A549 treated with AZD2906 at 1 μM for 4 hours (cell line): ENCODE results near the gene ADRA2B. TPM values are rescaled to one million over a fixed set of nuclear protein-coding genes. Genes with fewer than 3 reads are reported as not detected.

Source experiments
- total RNA-seq: library from RNA; stranded (reverse); fragments of 200-300 nt; extraction: Qiagen RNA extraction; gene quantifications from 5 replicates; pipeline ENCODE4 v1.2.3, GENCODE V29; 2022

The ADRA2B gene
- total RNA-seq: 0.14 to 0.18 TPM (median 0.14 TPM) in 5 replicates

DNA sequence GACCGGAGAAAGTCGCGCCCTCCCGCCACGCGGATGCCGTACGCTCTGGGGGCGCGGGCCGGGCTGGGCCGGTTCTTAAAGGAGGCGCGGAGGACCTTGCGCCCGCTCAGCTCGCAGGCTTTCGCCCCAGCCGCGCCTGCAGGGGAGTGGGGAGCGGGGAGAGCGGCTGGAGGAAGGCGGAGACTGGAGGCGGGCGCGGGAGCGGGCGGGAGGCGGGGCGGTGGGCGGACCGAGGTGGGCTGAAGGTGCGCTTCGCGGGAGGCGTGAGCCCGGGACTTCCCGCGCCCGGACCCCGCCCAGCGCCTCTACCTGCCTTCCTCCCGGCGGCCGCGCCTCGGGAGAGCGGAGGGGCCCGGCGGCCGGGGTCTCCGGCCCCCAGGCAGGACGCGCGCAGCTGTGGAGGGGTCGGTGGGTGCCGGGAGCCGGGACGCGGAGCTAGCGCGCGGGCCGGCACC, at the start of gene ADRA2B:
Gene ADRA2B, minus strand, starts transcription at position 148 of the 455 bp plus-strand sequence. CDS start 422 bp downstream, outside the sequence.

DNA sequence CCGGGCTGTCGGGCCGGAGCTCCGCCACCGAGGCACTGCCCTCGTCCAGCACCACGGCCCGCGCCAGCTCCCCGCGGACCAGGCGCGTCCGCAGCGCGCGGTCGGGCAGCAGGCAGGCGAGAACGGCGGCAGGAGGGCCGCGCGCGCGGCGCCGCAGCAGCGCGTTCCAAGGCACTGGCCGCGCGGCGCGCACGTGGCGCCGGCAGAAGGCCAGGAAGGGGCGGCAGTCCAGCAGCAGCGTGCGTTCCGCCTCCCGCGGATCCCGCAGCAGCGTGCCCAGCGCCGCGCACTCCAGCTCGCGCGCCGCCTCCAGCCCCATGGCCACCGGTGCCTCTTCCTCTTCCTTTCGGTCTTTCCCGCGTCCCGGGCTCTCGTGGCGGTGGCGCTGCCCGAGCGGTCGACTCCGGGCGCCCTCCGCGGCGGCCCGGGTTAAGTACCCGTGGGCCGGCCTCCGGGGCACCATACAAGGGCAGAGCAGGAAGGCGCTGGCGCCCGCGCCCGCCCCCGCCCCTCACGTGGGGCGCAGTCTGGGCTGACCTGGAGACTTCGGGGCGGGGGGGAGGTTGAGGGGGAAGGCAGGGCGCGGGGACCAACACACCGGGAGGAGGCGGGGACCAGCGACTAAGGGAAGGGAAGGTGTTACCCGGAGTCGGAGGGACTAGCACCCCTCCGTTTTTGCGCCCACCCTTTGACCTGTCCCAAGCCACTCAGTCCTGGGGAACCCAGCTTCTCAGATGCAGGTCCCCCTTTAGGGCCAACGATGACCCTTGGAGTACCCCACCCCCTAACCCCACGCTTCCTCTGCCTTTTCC, 28.9 kb upstream of the ADRA2B start, which contains the start of gene DUSP2:
Gene DUSP2, minus strand, starts transcription at position 405 of the 812 bp plus-strand sequence. Its CDS starts 86 bp downstream, at position 319.

DNA sequence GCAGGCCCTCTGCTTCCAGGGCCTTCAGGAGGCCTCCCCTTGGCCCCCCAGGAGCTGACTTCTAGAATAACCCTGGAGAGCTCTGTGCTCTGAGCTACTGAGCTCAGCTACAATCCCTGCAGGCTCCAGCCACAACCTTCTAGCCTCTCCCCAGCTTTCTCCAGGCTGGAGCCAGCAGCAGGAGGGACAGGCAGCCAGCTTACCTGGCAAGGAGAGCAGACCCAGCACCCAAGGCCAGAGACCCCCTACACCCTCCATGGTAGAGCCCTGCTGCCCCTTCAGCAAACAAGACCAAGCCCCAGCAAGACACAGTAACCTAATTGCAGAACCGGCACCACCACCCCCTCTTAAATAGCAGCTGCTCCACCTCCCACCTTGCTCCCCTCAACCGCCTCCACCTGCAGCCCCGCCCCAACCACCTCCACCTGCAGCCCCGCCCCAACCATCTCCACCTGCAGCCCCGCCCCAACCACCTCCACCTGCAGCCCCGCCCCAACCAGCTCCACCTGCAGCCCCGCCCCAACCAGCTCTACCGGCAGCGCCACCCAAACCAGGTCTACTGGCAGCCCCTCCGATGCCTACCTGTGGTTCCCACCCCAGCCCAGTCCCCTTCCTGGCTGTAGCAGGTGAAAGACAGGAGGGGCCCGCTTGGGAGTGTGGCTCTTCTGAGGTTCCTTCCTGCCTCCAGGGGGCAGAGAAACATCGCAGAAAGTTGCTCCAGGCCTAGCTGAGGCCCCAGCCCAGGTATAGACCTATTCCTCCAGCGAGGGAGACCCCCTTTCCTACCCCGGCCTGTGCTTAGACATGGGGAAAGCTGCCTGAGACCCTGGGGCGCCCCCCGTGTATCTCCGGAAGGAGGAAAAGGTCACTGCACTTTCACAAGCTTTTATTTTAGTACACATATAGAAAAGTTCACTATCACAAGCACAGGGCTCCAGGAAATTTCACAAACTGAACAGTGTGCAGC, 22.1 kb upstream of the ADRA2B start, which contains the start of gene ASTL:
Gene ASTL, minus strand, starts transcription at position 324 of the 967 bp plus-strand sequence. Its CDS starts 66 bp downstream, at position 258.

Other genes starting within 250 kb of the ADRA2B start
- gene ANKRD36C, start 124.7 kb downstream of the ADRA2B start, total RNA-seq: 3.1 to 5.4 TPM (median 4.0 TPM) in 5 replicates
- 0.02 TPM in 1 of 5 replicates, not detected in the others for gene GPAT2, start 81.7 kb downstream of the ADRA2B start, total RNA-seq
- gene ASTL, start 21.9 kb upstream of the ADRA2B start, total RNA-seq: not detected in 5 replicates
- gene DUSP2, start 28.9 kb upstream of the ADRA2B start, total RNA-seq: 0.26 to 0.52 TPM (median 0.38 TPM) in 5 replicates
- 82.4 to 97.5 TPM (median 85.4 TPM) in 5 replicates for gene STARD7, start 92.3 kb upstream of the ADRA2B start, total RNA-seq
- 38.2 to 44.6 TPM (median 42.8 TPM) in 5 replicates for gene TMEM127, start 149.4 kb upstream of the ADRA2B start, total RNA-seq
- 76.1 to 86.0 TPM (median 84.2 TPM) in 5 replicates for gene CIAO1, start 149.7 kb upstream of the ADRA2B start, total RNA-seq
- 109 to 121 TPM (median 113 TPM) in 5 replicates for gene SNRNP200, start 189.0 kb upstream of the ADRA2B start, total RNA-seq
- gene ITPRIPL1, start 208.7 kb upstream of the ADRA2B start, total RNA-seq: not detected in 5 replicates
- 38.6 to 48.1 TPM (median 42.9 TPM) in 5 replicates for gene NCAPH, start 219.2 kb upstream of the ADRA2B start, total RNA-seq